Activated gamma-delta T cell treated with anti-CD3 and anti-CD28 coated beads, Interleukin-2, amount 50 U/mL, for 16 hours (primary cell): ENCODE measurements around the gene RASA3.
"Not testable (repeated sequence)": the region's sequence is repeated elsewhere in the genome, so short reads cannot be mapped to it uniquely, and the experiment has no call there.

Experiments used
- DNase-seq: peaks from one replicate; pipeline ENCODE4 v3.0.0-alpha.2; 2020; ENCODE audit warnings: low read depth

The RASA3 gene

DNA sequence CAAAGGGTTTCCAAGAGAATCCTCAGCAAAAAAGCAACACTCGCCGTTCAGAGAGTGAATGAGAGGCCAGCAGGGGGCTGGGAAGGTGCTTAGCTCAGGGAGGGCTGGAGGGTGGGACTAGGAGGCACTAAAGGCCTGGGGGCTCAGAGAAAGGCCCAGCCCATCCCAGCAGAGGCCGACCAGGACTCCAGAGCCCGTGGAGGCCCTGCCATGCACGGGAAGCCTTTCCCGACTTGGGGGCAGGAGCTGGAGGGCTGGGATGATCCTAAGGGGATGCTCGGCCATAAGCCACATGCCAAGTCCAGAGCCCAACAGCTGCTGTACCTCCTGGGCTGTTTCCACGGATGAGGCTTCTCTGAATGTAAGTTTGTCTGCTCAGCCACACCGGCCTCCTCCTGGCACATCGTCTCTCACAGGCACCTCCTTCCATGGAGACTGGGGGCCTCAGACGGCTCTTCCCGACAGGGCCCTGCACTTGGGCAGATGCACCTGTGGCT is 19.5 kb downstream of the RASA3 start:
- DNase-seq = no peak

GRCh38 chr13:114112231-114112825 is 20.1 kb downstream of the RASA3 start:
- no peak for DNase-seq

DNA sequence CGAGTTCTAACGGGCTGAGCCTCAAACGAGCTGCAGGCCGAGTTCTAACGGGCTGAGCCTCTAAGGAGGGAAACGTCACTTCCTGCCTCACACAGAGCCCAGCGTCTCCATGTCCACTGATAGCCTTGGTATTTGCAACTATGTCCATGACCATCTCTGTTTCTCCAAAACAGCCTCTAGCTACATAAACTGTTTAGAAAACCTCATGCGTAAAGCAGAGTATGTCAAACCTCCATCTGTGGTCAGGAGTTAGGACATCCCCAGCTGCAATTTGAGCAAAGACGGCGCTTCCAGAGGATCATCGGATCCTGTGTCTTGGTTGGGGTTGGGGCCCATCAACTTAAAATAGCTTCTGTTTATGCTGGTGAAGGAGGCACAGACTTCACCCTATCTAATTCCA is 20.8 kb downstream of the RASA3 start:
- no peak for DNase-seq

- DNase-seq = not testable (repeated sequence)
These were observed 21.6 kb downstream of the RASA3 start for GRCh38 chr13:114110830-114111189.

DNA sequence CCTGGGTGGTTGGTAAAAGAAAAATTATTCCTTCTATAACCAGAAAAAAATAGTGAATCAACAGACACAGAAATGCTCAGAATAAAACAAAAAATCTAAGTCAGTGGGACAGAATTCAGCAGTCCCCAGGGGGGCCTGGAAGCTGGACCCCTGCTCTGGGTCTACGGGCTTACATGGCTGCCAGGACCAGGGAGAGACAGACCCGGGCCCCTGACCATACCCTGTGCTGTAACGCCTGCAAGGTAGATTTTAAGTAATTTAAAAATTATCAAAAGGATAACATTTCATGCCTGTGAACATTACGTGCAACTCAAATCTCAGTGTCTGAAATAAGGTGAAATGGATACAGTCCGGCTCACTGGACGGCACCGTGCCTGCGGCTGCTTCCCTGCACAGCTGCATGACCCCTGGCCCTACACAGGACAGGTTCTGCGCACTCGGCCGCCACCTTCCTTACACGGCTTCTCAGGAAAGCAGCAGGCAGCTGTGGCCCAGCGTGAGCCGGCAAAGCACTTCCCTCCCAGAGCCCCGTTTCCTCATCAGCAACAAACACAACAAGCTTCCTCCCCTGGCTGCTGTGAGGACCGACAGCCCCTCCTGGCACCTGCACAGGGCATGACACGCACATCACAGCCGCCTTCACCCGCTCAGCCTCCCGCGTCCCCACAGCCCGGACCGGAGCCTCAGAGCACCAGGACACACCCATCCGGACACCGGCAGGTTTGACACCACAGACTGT is 22.2 kb downstream of the RASA3 start:
- DNase-seq = peak; percentile 61

- DNase-seq = no peak
These were observed 22.8 kb downstream of the RASA3 start for GRCh38 chr13:114109641-114110041.

GRCh38 chr13:114108894-114109293 is 23.5 kb downstream of the RASA3 start:
- no peak for DNase-seq

DNA sequence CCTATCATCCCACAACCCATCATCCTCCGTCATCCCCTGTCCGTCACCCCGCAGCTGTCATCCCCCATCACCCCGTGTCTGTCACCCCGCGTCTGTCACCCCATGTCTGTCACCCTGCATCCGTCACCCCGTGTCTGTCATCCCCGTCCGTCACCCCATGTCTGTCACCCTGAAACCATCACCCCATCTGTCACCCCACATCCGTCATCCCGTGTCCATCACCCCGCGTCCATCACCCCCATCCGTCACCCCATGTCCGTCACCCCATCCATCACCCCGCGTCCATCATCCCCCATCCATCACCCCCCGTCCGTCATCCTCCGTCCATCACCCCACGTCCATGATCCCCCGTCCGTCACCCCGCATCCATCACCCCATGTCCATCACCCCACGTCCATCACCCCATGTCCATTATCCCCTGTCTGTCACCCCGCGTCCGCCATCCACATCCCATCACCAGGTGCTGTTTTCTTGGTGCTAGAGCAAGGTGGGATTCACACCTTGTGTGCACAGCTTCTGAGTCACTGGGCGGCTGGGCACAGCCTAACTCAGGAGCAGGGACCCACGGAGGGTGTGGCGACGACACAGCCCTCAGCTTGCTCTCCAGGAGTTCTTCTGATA is 24.2 kb downstream of the RASA3 start:
- no peak for DNase-seq

- no peak for DNase-seq
These were observed 24.7 kb downstream of the RASA3 start for GRCh38 chr13:114107686-114108081.

- no peak for DNase-seq
These were observed 25.3 kb downstream of the RASA3 start for GRCh38 chr13:114106991-114107685.

DNA sequence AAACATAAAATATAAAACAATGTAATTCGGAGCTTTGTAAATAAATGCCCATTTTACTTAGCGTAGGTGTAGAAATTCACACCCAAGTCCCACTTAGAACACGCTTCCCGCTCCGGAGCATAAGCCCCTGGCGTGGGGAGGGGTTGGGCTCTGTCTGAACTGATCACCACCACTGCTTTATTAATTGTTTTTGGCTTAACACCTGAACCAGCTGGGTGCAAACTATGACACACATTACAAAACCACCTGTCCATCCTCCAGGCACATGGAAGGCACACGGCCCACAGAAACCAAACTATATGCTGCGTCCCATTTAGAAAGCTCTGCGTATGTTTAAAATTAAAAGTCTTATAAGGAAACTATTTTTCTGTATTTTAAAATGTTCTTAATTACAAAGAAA is 25.9 kb downstream of the RASA3 start:
- DNase-seq = no peak

DNA sequence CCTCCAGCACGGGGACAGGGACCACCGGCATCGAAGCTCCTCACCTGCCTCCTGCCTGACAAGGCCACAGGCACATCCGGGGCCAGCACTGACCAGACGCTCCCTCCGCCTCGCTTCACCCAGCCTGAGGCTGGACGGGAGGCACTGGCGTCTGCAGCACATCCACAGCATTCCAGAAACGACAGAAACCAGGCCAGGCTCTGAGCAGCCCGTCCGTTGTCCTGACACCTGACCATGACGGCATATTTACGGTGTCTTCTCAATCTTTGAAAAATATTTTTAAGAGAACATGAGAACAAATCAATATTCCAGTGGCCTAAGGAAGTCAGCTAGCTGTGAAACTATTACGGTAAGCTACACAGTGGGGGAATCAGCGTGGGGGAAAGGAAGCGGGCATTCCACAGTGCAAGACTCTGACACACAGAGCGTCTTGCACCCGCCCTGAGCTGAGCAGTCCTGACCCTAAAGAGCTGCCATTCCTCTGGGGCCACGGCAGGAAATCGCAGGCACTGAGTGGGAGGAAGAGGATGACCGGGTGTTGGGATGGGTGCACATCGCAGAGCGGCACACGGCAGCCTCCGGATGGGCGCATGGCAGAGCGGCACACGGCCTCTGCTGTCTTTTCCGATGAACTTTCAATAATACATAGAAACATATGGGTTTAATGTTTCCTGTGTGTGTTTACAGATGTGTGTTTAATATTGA is 26.8 kb downstream of the RASA3 start:
- no peak for DNase-seq

- no peak for DNase-seq
These were observed 27.5 kb downstream of the RASA3 start for GRCh38 chr13:114104655-114105520.

GRCh38 chr13:114103801-114104654 is 28.4 kb downstream of the RASA3 start:
- no peak for DNase-seq

GRCh38 chr13:114103289-114103621 is 29.2 kb downstream of the RASA3 start:
- DNase-seq = not testable (repeated sequence)

- no peak for DNase-seq
These were observed 29.7 kb downstream of the RASA3 start for GRCh38 chr13:114102521-114103288.

- no peak for DNase-seq
These were observed 30.3 kb downstream of the RASA3 start for GRCh38 chr13:114102131-114102520.

DNA sequence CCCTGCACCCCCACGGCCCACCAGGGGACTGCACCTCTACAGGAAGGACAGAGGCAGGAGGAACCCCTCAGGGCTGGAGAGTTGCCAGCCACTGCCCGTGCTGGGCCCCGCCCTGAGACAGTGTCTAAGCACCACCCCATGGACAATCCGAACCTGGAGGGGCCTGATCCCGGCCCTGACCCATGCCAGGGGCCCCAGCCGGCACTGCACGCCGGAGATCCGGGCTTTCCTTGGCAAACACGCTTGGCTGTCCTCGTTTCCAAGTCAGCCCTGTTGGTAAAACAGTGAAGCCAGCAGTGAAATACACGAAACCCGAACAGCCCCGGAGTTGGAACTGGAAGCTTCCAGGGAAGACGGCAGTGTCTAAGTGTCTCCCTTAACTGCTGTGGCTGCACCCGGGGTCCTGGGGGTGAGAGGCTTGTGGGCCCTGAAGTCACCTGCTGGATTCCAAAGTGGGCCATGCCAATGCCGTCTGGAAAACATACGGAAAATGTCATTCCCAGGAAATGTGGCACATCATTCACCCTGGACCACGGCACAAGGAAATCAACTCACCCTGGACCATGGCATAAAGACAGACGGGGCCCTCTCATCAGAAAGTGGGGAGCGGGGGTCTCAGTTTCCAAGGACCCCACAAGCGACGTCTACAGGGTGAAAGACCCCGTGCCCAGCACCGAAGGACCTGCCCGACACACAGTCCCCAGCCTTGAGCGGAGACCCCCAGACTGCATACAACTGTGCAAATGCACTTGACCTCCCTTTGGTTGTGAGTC is 30.9 kb downstream of the RASA3 start:
- DNase-seq = no peak
